Kidney (tissue), 14 donors: ENCODE data around the gene FLII. TPM values are rescaled to one million over a fixed set of nuclear protein-coding genes. Genes with fewer than 3 reads are reported as not detected.

Experiments
- DNase-seq, 5 donors: peaks; one replicate each; pipeline ENCODE4 v3.0.0-alpha.2; 2013 to 2020
- FAIRE-seq: peaks from 2 replicates; lab custom pipeline; 2012; peaks lifted over from hg19 to GRCh38; lab: Jason Lieb, UNC
- H3K27ac ChIP-seq, 2 donors: one replicate each; pipeline ENCODE4 v1.7.0; 2013; ENCODE audit warnings: low read depth in 2 of 2, low read length in 2 of 2, inconsistent platforms in 1 of 2
- H3K27me3 ChIP-seq: one replicate; pipeline ENCODE4 v1.7.1; 2013; ENCODE audit warnings: low read length, inconsistent platforms; ENCODE audit not compliant: control insufficient read depth, insufficient read depth
- H3K36me3 ChIP-seq, 3 donors: one replicate each; pipeline versions ENCODE4 v1.7.0 to v1.7.1; 2013; ENCODE audit warnings: low read length in 3 of 3, control low read depth in 1 of 3, inconsistent platforms in 1 of 3; ENCODE audit not compliant: insufficient read depth in 3 of 3, control insufficient read depth in 2 of 3
- H3K4me1 ChIP-seq, 3 donors: one replicate each; pipeline versions ENCODE4 v1.7.0 to v1.7.1; 2013; ENCODE audit warnings: low read length in 3 of 3, inconsistent platforms in 1 of 3, low read depth in 1 of 3; ENCODE audit not compliant: control insufficient read depth in 2 of 3, insufficient read depth in 2 of 3
- H3K4me3 ChIP-seq, 3 donors: one replicate each; pipeline versions ENCODE4 v1.7.0 to v1.8.1; 2013; ENCODE audit warnings: low read length in 3 of 3, control low read depth in 1 of 3, inconsistent platforms in 1 of 3
- H3K9ac ChIP-seq, 3 donors: one replicate each; pipeline versions ENCODE4 v1.7.0 to v1.7.1; 2013; ENCODE audit warnings: low read length in 3 of 3, control low read depth in 1 of 3, inconsistent platforms in 1 of 3
- H3K9me3 ChIP-seq, 3 donors: one replicate each; pipeline versions ENCODE4 v1.7.0 to v1.7.1; 2013; ENCODE audit warnings: low read length in 3 of 3, control low read depth in 1 of 3, inconsistent platforms in 1 of 3; ENCODE audit not compliant: control insufficient read depth in 2 of 3, insufficient read depth in 1 of 3
- intact Hi-C: fragments of 100-400 bp; cut with DNase I; formaldehyde crosslinking; loops from one replicate; pipeline ENCODE4 v1.11.1; 2022
- polyA plus RNA-seq: library from polyadenylated mRNA; stranded (reverse); fragments of 350-450 nt; fragmentation: Illumina TruSeq; extraction: RNeasy Lipid Tissue Mini Kit (QIAGEN cat#74804); gene quantifications from one replicate; pipeline ENCODE4 v1.2.3, GENCODE V29; 2014; ENCODE audit warnings: low read depth, low replicate concordance; ENCODE audit not compliant: insufficient read depth
- total RNA-seq: library from RNA; stranded (reverse); fragmentation: NEBNext Ultra II Directional; extraction: Animal tissue kit (Norgen Biotek cat#: 25700); gene quantifications from one replicate; pipeline ENCODE4 v1.2.1, GENCODE V29; 2021
- TF ChIP-seq, protein P1 (sequence below): IDR thresholded peaks from 3 replicates; pipeline ENCODE4 v1.5.1; 2012; ENCODE audit warnings: mild to moderate bottlenecking, moderate library complexity, borderline replicate concordance; ENCODE audit not compliant: insufficient read depth; ENCODE audit errors: extremely low read depth
- donor health status: control.
- donor health status: control.
- donor health status: control.
- donor health status: control.
- donor health status: control.
- donor health status: DM: yes; HTN: yes; CAD: no.
- donor health status: Normal renal cell carcinoma (clear cell type).

Gene FLII
- total and polyA plus RNA-seq, 2 donors from 2014 or later = 139 to 301 TPM

DNA sequence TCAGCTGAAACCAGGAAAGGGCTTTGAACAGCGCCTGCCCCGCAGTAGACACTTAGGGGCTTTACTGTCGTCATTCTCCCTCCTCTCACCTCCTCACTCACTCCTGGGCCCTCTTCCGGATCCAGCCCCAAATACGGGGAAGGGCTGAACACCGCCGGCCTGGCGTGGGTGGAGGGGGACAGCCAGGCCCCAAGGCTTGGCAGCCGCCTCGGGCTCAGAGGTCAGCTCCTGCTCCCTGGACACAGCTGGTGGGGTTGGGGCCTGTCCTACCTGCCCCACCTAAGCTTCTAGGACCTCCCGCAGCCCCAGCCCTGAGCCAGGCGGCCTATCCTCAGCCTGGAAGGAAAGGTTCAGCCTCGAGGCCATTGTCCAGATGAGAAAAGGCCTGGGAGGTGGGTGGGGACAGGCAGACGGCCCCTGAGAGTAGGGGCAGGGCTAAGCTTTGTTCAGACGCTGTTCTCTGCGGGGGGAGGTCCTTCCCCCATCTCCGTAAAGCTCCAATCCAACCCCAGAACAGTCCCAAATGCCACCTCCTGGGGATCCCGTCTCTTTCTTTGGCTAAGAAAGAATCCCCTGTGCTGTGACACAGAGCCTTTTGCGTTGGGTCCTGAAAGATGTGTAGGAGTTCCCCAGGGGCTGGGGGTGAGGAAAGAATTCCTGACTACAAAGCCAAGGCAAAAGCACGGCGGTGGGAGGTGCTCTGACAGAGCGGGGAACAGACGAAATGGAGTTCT, 34.0 kb downstream of the FLII start:
- no peaks in the 10 kb centered on the region for H3K9me3 ChIP-seq
- intact Hi-C loops = no loop called here
- H3K27ac ChIP-seq = no peak overlapping the region
- TF ChIP-seq, protein P1, sequence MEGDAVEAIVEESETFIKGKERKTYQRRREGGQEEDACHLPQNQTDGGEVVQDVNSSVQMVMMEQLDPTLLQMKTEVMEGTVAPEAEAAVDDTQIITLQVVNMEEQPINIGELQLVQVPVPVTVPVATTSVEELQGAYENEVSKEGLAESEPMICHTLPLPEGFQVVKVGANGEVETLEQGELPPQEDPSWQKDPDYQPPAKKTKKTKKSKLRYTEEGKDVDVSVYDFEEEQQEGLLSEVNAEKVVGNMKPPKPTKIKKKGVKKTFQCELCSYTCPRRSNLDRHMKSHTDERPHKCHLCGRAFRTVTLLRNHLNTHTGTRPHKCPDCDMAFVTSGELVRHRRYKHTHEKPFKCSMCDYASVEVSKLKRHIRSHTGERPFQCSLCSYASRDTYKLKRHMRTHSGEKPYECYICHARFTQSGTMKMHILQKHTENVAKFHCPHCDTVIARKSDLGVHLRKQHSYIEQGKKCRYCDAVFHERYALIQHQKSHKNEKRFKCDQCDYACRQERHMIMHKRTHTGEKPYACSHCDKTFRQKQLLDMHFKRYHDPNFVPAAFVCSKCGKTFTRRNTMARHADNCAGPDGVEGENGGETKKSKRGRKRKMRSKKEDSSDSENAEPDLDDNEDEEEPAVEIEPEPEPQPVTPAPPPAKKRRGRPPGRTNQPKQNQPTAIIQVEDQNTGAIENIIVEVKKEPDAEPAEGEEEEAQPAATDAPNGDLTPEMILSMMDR = no peak
- H3K36me3 ChIP-seq = no peaks in the 10 kb centered on the region
- no peaks in the 10 kb centered on the region for H3K27me3 ChIP-seq
- FAIRE-seq (no peak), DNase-seq (peak in 3 of 5 donors; percentile 48 to 82 (median 77))
- peaks cover 0 to 6% (median 6%) of the 10 kb centered on the region in 3 donors for H3K4me1 ChIP-seq
- peak overlapping the region; percentile 29 to 81 (median 51) for H3K9ac ChIP-seq
- peak overlapping the region; percentile 56 to 70 (median 60) for H3K4me3 ChIP-seq

- TF ChIP-seq, protein P1 = no peak
- Histone ChIP-seq H3K9ac (no peak overlapping the region), H3K27me3 (no peaks in the 10 kb centered on the region), H3K9me3 (no peaks in the 10 kb centered on the region), H3K27ac (no peak overlapping the region), H3K36me3 (no peaks in the 10 kb centered on the region), H3K4me1 (peaks cover 0 to 6% (median 6%) of the 10 kb centered on the region in 3 donors), H3K4me3 (no peak overlapping the region)
- DNase-seq (no peak), FAIRE-seq (no peak)
- intact Hi-C loops = no loop called here
Measured at GRCh38 chr17:18224053-18224386, 34.5 kb downstream of the FLII start.

DNA sequence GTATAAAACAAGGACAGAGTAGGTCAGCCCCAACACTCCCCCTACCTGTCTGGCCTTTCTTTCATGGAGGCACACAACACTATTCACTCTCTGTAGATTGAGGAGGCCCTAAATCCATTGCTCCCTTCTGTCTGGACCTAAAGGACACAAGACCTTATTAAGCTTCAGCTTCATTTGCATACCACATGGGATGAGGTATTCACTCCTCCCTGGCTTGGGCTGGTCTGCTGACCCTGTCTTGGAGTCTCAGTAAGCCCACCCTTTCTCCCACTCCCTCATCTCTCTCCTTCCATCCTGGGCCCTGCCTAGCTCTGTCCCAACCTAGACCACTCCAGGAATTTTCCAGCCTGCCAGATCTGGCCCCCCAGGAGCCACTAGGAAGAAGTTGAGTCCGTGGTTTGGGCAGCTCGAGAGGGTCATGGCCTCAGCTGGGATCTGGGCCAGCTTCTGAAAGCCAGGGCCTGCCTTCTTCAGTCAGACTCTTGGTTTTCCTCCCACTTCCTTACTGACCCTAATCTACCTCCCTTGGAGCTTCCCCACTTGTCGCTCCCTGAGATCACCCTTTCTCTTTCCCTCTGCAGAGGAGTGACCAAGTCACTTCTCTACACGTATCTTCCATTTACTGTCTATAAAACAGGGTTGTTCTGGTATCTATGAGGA, 39.7 kb downstream of the FLII start:
- Histone ChIP-seq H3K36me3 (no peaks in the 10 kb centered on the region), H3K9me3 (no peaks in the 10 kb centered on the region), H3K9ac (no peak overlapping the region), H3K27me3 (no peaks in the 10 kb centered on the region), H3K27ac (no peak overlapping the region), H3K4me1 (no peaks in the 10 kb centered on the region), H3K4me3 (no peak overlapping the region)
- FAIRE-seq (no peak), DNase-seq (peak in 1 of 5 donors; percentile 47)
- intact Hi-C loops = no loop called here
- TF ChIP-seq, protein P1 = no peak
